Loucy (cell line): ENCODE data around the gene TMEM108.
"Not testable (repeated sequence)": the region's sequence is repeated elsewhere in the genome, so short reads cannot be mapped to it uniquely, and the experiment has no call there.

Experiments
- H2AFZ ChIP-seq: fragments of 200-600 bp; sonication (generic); 2 replicates; pipeline ENCODE4 v1.6.0; 2016; ENCODE audit warnings: antibody characterized with exemption, mild to moderate bottlenecking, low read length, moderate library complexity
- H3F3A ChIP-seq: fragments of 200-600 bp; 2 replicates; pipeline ENCODE4 v1.6.0; 2016; ENCODE audit warnings: antibody characterized with exemption, low read depth, mild to moderate bottlenecking
- H3K27me3 ChIP-seq: fragments of 200-600 bp; sonication (generic); 2 replicates; pipeline ENCODE4 v1.6.1; 2014; ENCODE audit warnings: low read length, mild to moderate bottlenecking; ENCODE audit not compliant: insufficient read depth, poor library complexity, severe bottlenecking
- H3K36me3 ChIP-seq: fragments of 200-600 bp; sonication (generic); 2 replicates; pipeline ENCODE4 v1.6.1; 2016; ENCODE audit warnings: low read length; ENCODE audit not compliant: insufficient read depth
- H3K4me1 ChIP-seq: fragments of 200-600 bp; sonication (generic); 2 replicates; pipeline ENCODE4 v1.5.1; 2014; ENCODE audit warnings: low read length, mild to moderate bottlenecking; ENCODE audit not compliant: insufficient read depth, poor library complexity, severe bottlenecking
- H3K4me2 ChIP-seq: fragments of 200-600 bp; sonication (generic); 2 replicates; pipeline ENCODE4 v1.6.0; 2014; ENCODE audit warnings: antibody characterized with exemption, low read length, low read depth, mild to moderate bottlenecking; ENCODE audit not compliant: poor library complexity, severe bottlenecking
- H3K4me3 ChIP-seq: fragments of 200-600 bp; sonication (generic); 2 replicates; pipeline ENCODE4 v1.5.1; 2014; ENCODE audit warnings: low read length, mild to moderate bottlenecking, mixed read lengths; ENCODE audit not compliant: poor library complexity, severe bottlenecking
- H3K79me2 ChIP-seq: fragments of 200-600 bp; sonication (generic); 2 replicates; pipeline ENCODE4 v1.6.1; 2014; ENCODE audit warnings: low read length; ENCODE audit not compliant: insufficient read depth
- H3K9ac ChIP-seq: fragments of 200-600 bp; sonication (generic); 2 replicates; pipeline ENCODE4 v1.6.0; 2014; ENCODE audit warnings: mild to moderate bottlenecking, low read depth, low read length, moderate library complexity; ENCODE audit not compliant: poor library complexity, severe bottlenecking
- H3K9me2 ChIP-seq: fragments of 200-600 bp; sonication (generic); replicated peaks from 2 replicates; pipeline ENCODE4 v1.6.1; 2016; ENCODE audit warnings: low read depth, low read length, mixed read lengths
- H3K9me3 ChIP-seq: fragments of 200-600 bp; sonication (generic); 2 replicates; pipeline ENCODE4 v1.6.1; 2014; ENCODE audit warnings: mild to moderate bottlenecking, antibody characterized with exemption, low read length, low read depth; ENCODE audit not compliant: insufficient read depth
- H4K20me1 ChIP-seq: fragments of 200-600 bp; sonication (generic); 2 replicates; pipeline ENCODE4 v1.6.0; 2014; ENCODE audit warnings: antibody characterized with exemption, low read length, mild to moderate bottlenecking; ENCODE audit not compliant: insufficient read depth, poor library complexity, severe bottlenecking
- CTCF ChIP-seq: fragments of 200-600 bp; sonication (generic); conservative IDR thresholded peaks from 2 replicates; pipeline ENCODE4 v1.5.1; 2014; ENCODE audit warnings: mild to moderate bottlenecking, antibody characterized with exemption, low read length
- EZH2phosphoT487 ChIP-seq: fragments of 200-600 bp; IDR thresholded peaks from 2 replicates; pipeline ENCODE4 v1.6.1; 2018; ENCODE audit warnings: antibody characterized with exemption, mild to moderate bottlenecking, moderate library complexity, borderline replicate concordance

Gene TMEM108

GRCh38 chr3:133007601-133008000, 30.6 kb upstream of the TMEM108 start:
- Histone ChIP-seq H3K79me2 (no peaks in the 10 kb centered on the region), H3K4me1 (no peaks in the 10 kb centered on the region), H3F3A (no peaks in the 10 kb centered on the region), H3K9ac (no peak overlapping the region), H3K9me3 (no peaks in the 10 kb centered on the region; the same call in 1 of the 2 replicates), H3K4me2 (no peak overlapping the region), H4K20me1 (no peaks in the 10 kb centered on the region), H3K4me3 (no peak overlapping the region), H3K9me2 (no peaks in the 10 kb centered on the region), H3K27me3 (no peaks in the 10 kb centered on the region), H2AFZ (no peak overlapping the region), H3K36me3 (no peaks in the 10 kb centered on the region)
- TF ChIP-seq EZH2phosphoT487 (no peak), CTCF (no peak)

GRCh38 chr3:133014325-133014724, 23.9 kb upstream of the TMEM108 start:
- Histone ChIP-seq H3K36me3 (no peaks in the 10 kb centered on the region), H3K9me2 (no peaks in the 10 kb centered on the region), H3F3A (no peaks in the 10 kb centered on the region), H3K9ac (no peak overlapping the region), H3K9me3 (no peaks in the 10 kb centered on the region; the same call in 1 of the 2 replicates), H3K4me1 (no peaks in the 10 kb centered on the region), H3K27me3 (no peaks in the 10 kb centered on the region), H4K20me1 (no peaks in the 10 kb centered on the region), H3K79me2 (no peaks in the 10 kb centered on the region), H2AFZ (no peak overlapping the region), H3K4me3 (no peak overlapping the region), H3K4me2 (no peak overlapping the region)
- no peak for TF ChIP-seq EZH2phosphoT487
- TF ChIP-seq CTCF = no peak

- H3F3A ChIP-seq, H3K4me1 ChIP-seq, H2AFZ ChIP-seq, H3K9me2 ChIP-seq, H3K79me2 ChIP-seq, H3K27me3 ChIP-seq, H3K9me3 ChIP-seq, H3K9ac ChIP-seq, H3K4me2 ChIP-seq, H3K36me3 ChIP-seq, H4K20me1 ChIP-seq, H3K4me3 ChIP-seq: not testable (repeated sequence)
Measured at GRCh38 chr3:133015573-133015972, 22.6 kb upstream of the TMEM108 start.

GRCh38 chr3:133016838-133017309, 21.3 kb upstream of the TMEM108 start:
- Histone ChIP-seq H3K9ac (no peak overlapping the region), H3K9me3 (no peaks in the 10 kb centered on the region; the same call in 1 of the 2 replicates), H2AFZ (no peak overlapping the region), H3K4me1 (no peaks in the 10 kb centered on the region), H3K36me3 (no peaks in the 10 kb centered on the region), H3K4me2 (no peak overlapping the region), H3K79me2 (no peaks in the 10 kb centered on the region), H4K20me1 (no peaks in the 10 kb centered on the region), H3F3A (no peaks in the 10 kb centered on the region), H3K9me2 (no peaks in the 10 kb centered on the region), H3K4me3 (no peak overlapping the region), H3K27me3 (no peaks in the 10 kb centered on the region)
- TF ChIP-seq EZH2phosphoT487 = no peak
- TF ChIP-seq CTCF = no peak
